ENCODE results near the gene KCNE4.

GRCh38 chr2:223062396-223062795 is 10.4 kb downstream of the KCNE4 start:
- TF ChIP-seq, protein P1, sequence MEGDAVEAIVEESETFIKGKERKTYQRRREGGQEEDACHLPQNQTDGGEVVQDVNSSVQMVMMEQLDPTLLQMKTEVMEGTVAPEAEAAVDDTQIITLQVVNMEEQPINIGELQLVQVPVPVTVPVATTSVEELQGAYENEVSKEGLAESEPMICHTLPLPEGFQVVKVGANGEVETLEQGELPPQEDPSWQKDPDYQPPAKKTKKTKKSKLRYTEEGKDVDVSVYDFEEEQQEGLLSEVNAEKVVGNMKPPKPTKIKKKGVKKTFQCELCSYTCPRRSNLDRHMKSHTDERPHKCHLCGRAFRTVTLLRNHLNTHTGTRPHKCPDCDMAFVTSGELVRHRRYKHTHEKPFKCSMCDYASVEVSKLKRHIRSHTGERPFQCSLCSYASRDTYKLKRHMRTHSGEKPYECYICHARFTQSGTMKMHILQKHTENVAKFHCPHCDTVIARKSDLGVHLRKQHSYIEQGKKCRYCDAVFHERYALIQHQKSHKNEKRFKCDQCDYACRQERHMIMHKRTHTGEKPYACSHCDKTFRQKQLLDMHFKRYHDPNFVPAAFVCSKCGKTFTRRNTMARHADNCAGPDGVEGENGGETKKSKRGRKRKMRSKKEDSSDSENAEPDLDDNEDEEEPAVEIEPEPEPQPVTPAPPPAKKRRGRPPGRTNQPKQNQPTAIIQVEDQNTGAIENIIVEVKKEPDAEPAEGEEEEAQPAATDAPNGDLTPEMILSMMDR (IDR thresholded peaks at IDR 0.05) = no peak
- TF ChIP-seq EZH2 (IDR thresholded peaks at IDR 0.05; ENCODE audit: borderline replicate concordance, insufficient read depth, low read depth, low read length, poor library complexity, severe bottlenecking) = no peak
